Measurements from ENCODE around the gene P3R3URF. TPM values are rescaled to one million over a fixed set of nuclear protein-coding genes. Genes with fewer than 3 reads are reported as not detected.

P3R3URF gene
- total and polyA plus RNA-seq, 2 donors (not counting 3 experiments of a cell fraction or from before 2014, with no cell fraction given) = not detected

GRCh38 chr1:46153228-46153627 is 23.1 kb downstream of the P3R3URF start:
- Histone ChIP-seq H3K27me3 (ENCODE audit: control insufficient read depth in 2 of 2, insufficient read depth in 2 of 2, low read length in 2 of 2) (no peaks in the 10 kb centered on the region), H2AFZ (ENCODE audit: low read depth, low read length) (no peak overlapping the region), H3K4me3 (replicated peaks in 1 of 3; ENCODE audit: insufficient read depth in 1 of 3, low read depth in 1 of 3, low read length in 3 of 3) (no peak overlapping the region), H3K9me1 (replicated peaks; ENCODE audit: control insufficient read depth, extremely low read depth, insufficient read depth, low read length) (no peaks in the 10 kb centered on the region), H3K79me2 (ENCODE audit: control insufficient read depth, insufficient read depth, low read length) (no peaks in the 10 kb centered on the region), H3K9ac (replicated peaks; ENCODE audit: extremely low read depth, insufficient read depth, low read length) (no peak overlapping the region), H3K4me1 (ENCODE audit: control insufficient read depth, extremely low read depth, insufficient read depth, low read length) (no peaks in the 10 kb centered on the region), H3K36me3 (ENCODE audit: control insufficient read depth in 2 of 2, extremely low read depth in 1 of 2, insufficient read depth in 2 of 2, low read length in 2 of 2) (no peaks in the 10 kb centered on the region), H3K9me3 (replicated peaks; ENCODE audit: control insufficient read depth, insufficient read depth, low read length) (no peaks in the 10 kb centered on the region), H3K4me2 (ENCODE audit: insufficient read depth, low read length) (no peak overlapping the region), H3K27ac (ENCODE audit: insufficient read depth, low read depth, low read length) (no peak overlapping the region), H4K20me1 (replicated peaks; ENCODE audit: control insufficient read depth, extremely low read depth, insufficient read depth, low read length) (no peaks in the 10 kb centered on the region)
- BruUV-seq (replicated peaks) = no TSS peak
- TF ChIP-seq GATA2 (IDR thresholded peaks at IDR 0.05; ENCODE audit: insufficient read depth, insufficient read length, low read depth, low read length) = no peak
- no peak for TF ChIP-seq POLR2AphosphoS5 (IDR thresholded peaks at IDR 0.05; ENCODE audit: insufficient read depth, low read depth, low read length)
- no peak for TF ChIP-seq CTCF (IDR thresholded peaks at IDR 0.05; ENCODE audit: extremely low read depth in 1 of 2, insufficient read depth in 1 of 2, low read depth in 1 of 2, low read length in 2 of 2)
- no peak for TF ChIP-seq MYC (IDR thresholded peaks at IDR 0.05; ENCODE audit: low read depth, low read length)
- TF ChIP-seq, protein P1, sequence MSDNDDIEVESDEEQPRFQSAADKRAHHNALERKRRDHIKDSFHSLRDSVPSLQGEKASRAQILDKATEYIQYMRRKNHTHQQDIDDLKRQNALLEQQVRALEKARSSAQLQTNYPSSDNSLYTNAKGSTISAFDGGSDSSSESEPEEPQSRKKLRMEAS (IDR thresholded peaks at IDR 0.05; ENCODE audit: insufficient read depth, insufficient read length) = no peak
- TF ChIP-seq JUN (IDR thresholded peaks at IDR 0.05; ENCODE audit: borderline replicate concordance, insufficient read depth, insufficient read length, low read depth) = no peak
- TF ChIP-seq POLR2A (IDR thresholded peaks at IDR 0.05; ENCODE audit: low read depth, low read length) = no peak
- no peak for TF ChIP-seq FOS (IDR thresholded peaks at IDR 0.05; ENCODE audit: borderline replicate concordance, insufficient read depth, low read length)
- no peak for TF ChIP-seq EZH2 (IDR thresholded peaks at IDR 0.05; ENCODE audit: borderline replicate concordance, low read depth, low read length, severe bottlenecking)
- dilution Hi-C loops (cut with MboI; ENCODE audit: extremely low pct_ligation_motif_present, low sequenced_read_pairs) = no loop called here
- intact Hi-C loops (cut with micrococcal nuclease) = no loop called here
- ChIA-PET CTCF (no interaction called here), POLR2A (no interaction called here)
- FAIRE-seq (no peak), DNase-seq (ENCODE audit: low read depth, low spot score) (no peak)
